Nephron (organoid): ENCODE results near the gene S1PR2.
"Not testable (repeated sequence)": the region's sequence is repeated elsewhere in the genome, so short reads cannot be mapped to it uniquely, and the experiment has no call there.

ENCODE experiments used
- H3K27ac Mint-ChIP-seq, 3 experiments: 2 replicates each; pipeline ENCODE4 v1.8.0; 2020; ENCODE audit warnings: mixed read lengths in 3 of 3, mild to moderate bottlenecking in 2 of 3, moderate library complexity in 1 of 3
- H3K27me3 Mint-ChIP-seq: 2 replicates; pipeline ENCODE4 v1.8.0; 2021; ENCODE audit warnings: low read depth, mild to moderate bottlenecking, moderate library complexity, mixed read lengths
- H3K36me3 Mint-ChIP-seq: 2 replicates; pipeline ENCODE4 v1.8.0; 2020; ENCODE audit warnings: low read depth, mixed read lengths
- H3K4me1 Mint-ChIP-seq: 2 replicates; pipeline ENCODE4 v1.8.0; 2020; ENCODE audit warnings: mixed read lengths
- H3K4me3 Mint-ChIP-seq, 3 experiments: 2 replicates each; pipeline ENCODE4 v1.8.0; 2020; ENCODE audit warnings: mild to moderate bottlenecking in 3 of 3, mixed read lengths in 3 of 3, moderate library complexity in 2 of 3
- H3K9me3 Mint-ChIP-seq: 2 replicates; pipeline ENCODE4 v1.8.0; 2020; ENCODE audit warnings: mixed read lengths
- TF ChIP-seq, protein P1 (sequence below), 3 experiments: fragments of 200-600 bp; sonication (generic); IDR thresholded peaks; one replicate each; pipeline ENCODE4 v1.5.0; 2021; ENCODE audit warnings: antibody characterized with exemption in 3 of 3; ENCODE audit not compliant: unreplicated experiment in 3 of 3

Gene S1PR2

DNA sequence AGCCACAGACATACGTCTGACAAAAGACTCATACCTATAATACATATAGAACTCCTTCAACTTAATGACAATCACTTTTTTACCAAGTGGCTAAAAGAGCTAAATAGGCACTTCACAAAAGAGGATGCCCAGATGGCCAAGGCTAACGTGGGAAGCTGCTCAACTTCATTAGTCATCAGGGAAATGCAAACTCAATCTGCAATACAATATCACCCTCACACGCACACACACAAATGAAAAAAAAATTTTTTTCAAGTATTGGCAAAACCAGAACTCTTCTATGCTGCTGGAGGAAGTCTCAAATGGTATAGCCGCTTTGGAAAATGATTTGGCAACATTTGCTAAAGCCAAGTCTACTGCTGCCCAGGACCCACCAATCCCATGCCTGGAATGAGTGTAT, 21.8 kb downstream of the S1PR2 start:
- Mint-ChIP-seq H3K36me3 (no peaks in the 10 kb centered on the region), H3K27me3 (no peaks in the 10 kb centered on the region), H3K4me1 (no peaks in the 10 kb centered on the region), H3K27ac (no peak overlapping the region), H3K9me3 (peaks cover 2% of the 10 kb centered on the region), H3K4me3 (no peak overlapping the region)
- TF ChIP-seq, protein P1, sequence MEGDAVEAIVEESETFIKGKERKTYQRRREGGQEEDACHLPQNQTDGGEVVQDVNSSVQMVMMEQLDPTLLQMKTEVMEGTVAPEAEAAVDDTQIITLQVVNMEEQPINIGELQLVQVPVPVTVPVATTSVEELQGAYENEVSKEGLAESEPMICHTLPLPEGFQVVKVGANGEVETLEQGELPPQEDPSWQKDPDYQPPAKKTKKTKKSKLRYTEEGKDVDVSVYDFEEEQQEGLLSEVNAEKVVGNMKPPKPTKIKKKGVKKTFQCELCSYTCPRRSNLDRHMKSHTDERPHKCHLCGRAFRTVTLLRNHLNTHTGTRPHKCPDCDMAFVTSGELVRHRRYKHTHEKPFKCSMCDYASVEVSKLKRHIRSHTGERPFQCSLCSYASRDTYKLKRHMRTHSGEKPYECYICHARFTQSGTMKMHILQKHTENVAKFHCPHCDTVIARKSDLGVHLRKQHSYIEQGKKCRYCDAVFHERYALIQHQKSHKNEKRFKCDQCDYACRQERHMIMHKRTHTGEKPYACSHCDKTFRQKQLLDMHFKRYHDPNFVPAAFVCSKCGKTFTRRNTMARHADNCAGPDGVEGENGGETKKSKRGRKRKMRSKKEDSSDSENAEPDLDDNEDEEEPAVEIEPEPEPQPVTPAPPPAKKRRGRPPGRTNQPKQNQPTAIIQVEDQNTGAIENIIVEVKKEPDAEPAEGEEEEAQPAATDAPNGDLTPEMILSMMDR (IDR thresholded peaks at IDR 0.05; ENCODE audit: unreplicated experiment in 3 of 3): no peak

DNA sequence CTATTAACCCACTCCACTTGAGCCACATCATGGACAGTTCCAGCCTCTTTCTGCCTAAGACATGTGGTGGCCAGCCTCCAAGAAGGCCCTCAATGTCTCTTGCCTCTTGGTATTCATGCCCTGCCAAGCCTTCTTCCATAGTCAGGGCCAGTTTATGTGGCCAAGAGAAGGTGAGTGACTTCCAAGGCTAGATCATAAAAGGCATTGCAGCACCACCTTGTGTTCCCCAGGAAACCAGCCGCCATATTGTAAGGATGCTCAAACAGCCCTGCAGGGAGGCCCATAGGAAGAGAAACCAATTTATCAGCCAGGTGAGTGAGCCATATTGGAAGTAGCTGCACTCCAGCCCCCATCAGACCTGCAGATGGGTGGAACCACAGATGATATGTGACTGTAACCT, 24.1 kb downstream of the S1PR2 start:
- H3K27me3 Mint-ChIP-seq: no peaks in the 10 kb centered on the region
- H3K4me3 Mint-ChIP-seq: no peak overlapping the region
- peaks cover 2% of the 10 kb centered on the region for H3K9me3 Mint-ChIP-seq
- peak overlapping the region in 1 of 3 experiments; percentile 22 for H3K27ac Mint-ChIP-seq
- TF ChIP-seq, protein P1 (IDR thresholded peaks at IDR 0.05; ENCODE audit: unreplicated experiment in 3 of 3): no peak
- no peaks in the 10 kb centered on the region for H3K36me3 Mint-ChIP-seq
- no peaks in the 10 kb centered on the region for H3K4me1 Mint-ChIP-seq

DNA sequence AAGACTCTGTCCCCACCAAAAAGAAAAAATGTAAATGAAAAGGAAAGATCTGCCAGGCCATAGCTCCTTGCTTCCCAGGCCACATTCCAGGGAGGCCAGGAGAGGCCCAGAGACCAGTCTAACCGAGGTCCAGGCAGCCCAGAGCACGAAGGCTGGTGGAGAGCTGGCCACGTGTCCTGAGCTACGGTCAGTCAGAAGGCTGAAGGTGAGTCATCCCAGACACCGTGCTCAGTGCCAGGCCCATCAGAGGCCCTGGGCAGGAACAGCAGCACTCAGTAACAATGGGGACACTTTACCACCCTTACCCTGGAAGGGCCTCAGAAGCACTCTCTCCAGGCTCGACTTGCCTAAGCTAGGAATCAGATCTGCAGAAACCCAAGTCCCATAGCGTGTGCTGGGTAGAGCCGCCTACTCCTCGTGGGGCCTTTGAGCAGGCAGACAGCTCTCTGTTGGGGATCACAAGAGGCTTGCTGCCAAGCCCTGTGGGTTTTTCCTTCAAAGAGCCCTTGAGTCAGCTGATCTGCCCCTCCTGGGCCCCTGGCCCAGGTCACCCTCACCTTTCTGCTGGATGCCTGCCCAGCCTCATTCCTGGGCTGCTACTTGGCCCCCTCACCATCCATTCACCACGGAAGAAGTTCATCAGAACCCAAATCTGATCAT, 24.8 kb downstream of the S1PR2 start:
- Mint-ChIP-seq H3K27ac (peak overlapping the region in 1 of 3 experiments; percentile 22), H3K27me3 (no peaks in the 10 kb centered on the region), H3K36me3 (no peaks in the 10 kb centered on the region), H3K4me3 (no peak overlapping the region), H3K4me1 (no peaks in the 10 kb centered on the region), H3K9me3 (peaks cover 2% of the 10 kb centered on the region)
- TF ChIP-seq, protein P1 (IDR thresholded peaks at IDR 0.05; ENCODE audit: unreplicated experiment in 3 of 3): no peak

DNA sequence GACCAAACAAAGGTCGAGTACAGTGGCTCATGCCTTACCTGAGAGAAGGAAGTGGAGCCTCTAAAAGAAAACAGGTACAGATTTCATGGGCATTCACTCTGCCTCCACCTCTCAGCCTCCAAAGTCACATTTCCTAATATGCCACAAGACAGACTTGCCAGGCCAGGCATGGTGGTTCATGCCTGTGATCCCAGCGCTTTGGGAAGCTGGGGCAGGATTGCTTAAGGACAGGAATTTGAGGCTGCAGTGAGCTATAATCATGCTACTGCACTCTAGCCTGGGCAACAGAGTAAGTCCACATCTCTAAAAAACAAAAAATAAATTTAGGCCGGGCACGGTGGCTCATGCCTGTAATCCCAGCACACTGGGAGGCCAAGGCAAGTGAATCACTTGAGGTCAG, 25.5 kb downstream of the S1PR2 start:
- Mint-ChIP-seq H3K36me3 (no peaks in the 10 kb centered on the region), H3K27me3 (no peaks in the 10 kb centered on the region), H3K4me3 (no peak overlapping the region), H3K4me1 (no peaks in the 10 kb centered on the region), H3K9me3 (peaks cover 2% of the 10 kb centered on the region), H3K27ac (no peak overlapping the region)
- TF ChIP-seq, protein P1 (IDR thresholded peaks at IDR 0.05; ENCODE audit: unreplicated experiment in 3 of 3): no peak

DNA sequence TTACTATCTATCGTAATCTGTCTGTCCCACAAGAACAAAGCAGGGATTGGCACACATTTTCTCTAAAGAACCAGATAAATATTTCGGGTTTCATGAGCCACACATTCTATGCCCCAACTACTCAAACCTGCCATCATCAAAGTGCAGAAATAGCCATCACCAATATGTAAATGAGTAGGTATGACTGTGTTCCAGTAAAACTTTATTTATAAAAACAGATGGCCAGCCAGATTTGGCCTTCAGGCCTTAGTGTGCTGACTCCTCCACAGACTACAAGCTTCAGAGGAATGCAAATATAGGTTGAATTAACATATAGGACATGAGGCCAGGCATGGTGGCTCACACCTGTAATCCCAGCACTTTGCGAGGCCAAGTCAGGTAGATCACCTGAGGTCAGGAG, 27.4 kb downstream of the S1PR2 start:
- Mint-ChIP-seq H3K9me3 (peaks cover 2% of the 10 kb centered on the region), H3K36me3 (no peaks in the 10 kb centered on the region), H3K27me3 (no peaks in the 10 kb centered on the region), H3K4me3 (no peak overlapping the region), H3K27ac (no peak overlapping the region), H3K4me1 (no peaks in the 10 kb centered on the region)
- TF ChIP-seq, protein P1 (IDR thresholded peaks at IDR 0.05; ENCODE audit: unreplicated experiment in 3 of 3): no peak

DNA sequence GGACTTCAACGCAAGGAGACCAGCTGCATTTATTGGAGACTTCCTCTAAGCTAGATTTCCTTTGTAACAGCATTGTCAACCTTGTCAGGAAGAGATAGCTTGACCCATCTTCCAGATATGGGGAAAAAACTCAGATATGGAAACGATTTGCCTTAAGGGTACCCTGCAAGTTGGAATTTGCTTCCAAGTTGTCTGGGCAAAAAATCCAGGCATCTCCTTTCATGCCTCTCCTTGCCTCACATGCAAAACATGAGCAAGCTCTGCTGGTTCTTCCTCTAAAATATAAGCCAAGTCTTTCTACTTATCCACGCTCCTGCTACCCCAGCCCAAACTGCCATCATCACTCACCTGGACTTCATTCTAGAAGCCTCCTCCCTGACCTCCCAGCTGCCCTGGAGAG, 30.0 kb downstream of the S1PR2 start:
- H3K9me3 Mint-ChIP-seq: no peaks in the 10 kb centered on the region
- no peaks in the 10 kb centered on the region for H3K27me3 Mint-ChIP-seq
- no peaks in the 10 kb centered on the region for H3K36me3 Mint-ChIP-seq
- H3K4me3 Mint-ChIP-seq: no peak overlapping the region
- TF ChIP-seq, protein P1 (IDR thresholded peaks at IDR 0.05; ENCODE audit: unreplicated experiment in 3 of 3): no peak
- H3K27ac Mint-ChIP-seq: no peak overlapping the region
- H3K4me1 Mint-ChIP-seq: no peaks in the 10 kb centered on the region

DNA sequence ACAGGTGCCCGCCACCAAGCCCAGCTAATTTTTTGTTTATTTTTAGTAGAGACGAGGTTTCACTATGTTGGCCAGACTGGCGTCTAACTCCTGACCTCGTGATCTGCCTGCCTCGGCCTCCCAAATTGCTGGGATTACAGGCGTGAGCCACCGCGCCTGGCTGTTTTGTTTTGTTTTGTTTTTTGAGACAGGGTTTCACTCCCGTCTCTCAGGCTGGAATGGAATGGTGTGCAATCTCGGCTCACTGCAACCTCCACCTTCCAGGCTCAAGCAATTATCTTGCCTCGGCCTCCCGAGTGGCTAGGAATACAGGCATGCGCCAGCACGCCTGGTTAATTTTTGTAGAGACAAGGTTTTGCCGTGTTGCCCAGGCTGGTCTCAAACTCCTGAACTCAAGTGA, 31.0 kb downstream of the S1PR2 start:
- not testable (repeated sequence) for H3K27me3 Mint-ChIP-seq, H3K4me3 Mint-ChIP-seq, H3K27ac Mint-ChIP-seq, H3K36me3 Mint-ChIP-seq, H3K4me1 Mint-ChIP-seq, H3K9me3 Mint-ChIP-seq

DNA sequence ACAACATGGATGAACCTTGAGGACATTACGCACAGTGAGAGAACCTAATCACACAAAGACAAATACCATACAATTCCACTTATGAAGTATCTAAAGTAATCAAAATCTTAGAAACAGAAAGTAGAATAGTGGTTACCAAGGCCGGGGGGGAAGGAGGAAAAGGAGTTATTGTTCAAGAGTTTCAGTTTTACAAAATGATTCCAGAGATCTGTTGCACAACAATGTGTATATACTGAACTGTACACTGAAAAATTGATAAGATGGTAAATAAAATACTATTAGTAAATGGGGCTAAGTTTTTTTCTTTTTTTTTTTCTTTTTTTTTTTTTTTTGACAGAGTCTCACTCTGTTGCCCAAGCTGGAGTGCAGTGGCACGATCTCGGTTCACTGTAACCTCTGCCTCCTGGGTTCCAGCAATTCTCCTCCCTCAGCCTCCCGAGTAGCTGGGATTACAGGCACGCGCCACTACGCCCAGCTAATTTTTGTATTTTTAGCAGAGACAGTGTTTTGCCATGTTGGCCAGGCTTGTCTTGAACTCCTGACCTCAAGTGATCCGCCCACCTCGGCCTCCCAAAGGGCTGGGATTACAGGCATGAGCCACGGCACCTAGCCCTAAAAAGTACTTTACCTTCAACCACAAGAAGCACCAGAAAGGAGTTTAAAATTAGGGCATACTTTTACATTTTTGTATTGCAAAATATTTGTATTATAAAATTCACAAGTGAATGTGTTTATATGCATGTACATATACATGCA, 32.1 kb downstream of the S1PR2 start:
- not testable (repeated sequence) for H3K27ac Mint-ChIP-seq, H3K36me3 Mint-ChIP-seq, H3K4me1 Mint-ChIP-seq, H3K9me3 Mint-ChIP-seq, H3K27me3 Mint-ChIP-seq, H3K4me3 Mint-ChIP-seq
